CD4-positive, alpha-beta T cell (primary cell): ENCODE measurements around the gene STX10. TPM values are rescaled to one million over a fixed set of nuclear protein-coding genes. Genes with fewer than 3 reads are reported as not detected.

Experiments
- ATAC-seq: fragments of 200-7000 bp; cut with Tn5 transposase; one replicate; pipeline ENCODE4 v1.10.0; 2022; ENCODE audit warnings: mild to moderate bottlenecking; ENCODE audit not compliant: poor library complexity
- CTCF ChIA-PET: fragments of 350-600 bp; sonication (Branson Sonifier 250); formaldehyde crosslinking; loops from one replicate; lab custom pipeline; 2021; ENCODE audit warnings: antibody characterized with exemption, inconsistent platforms; lab: Charles Lee
- POLR2A ChIA-PET: fragments of 350-600 bp; sonication (Branson Sonifier 250); formaldehyde crosslinking; loops from one replicate; lab custom pipeline; 2021; ENCODE audit warnings: antibody characterized with exemption, inconsistent platforms; lab: Charles Lee
- DNase-seq, 14 experiments: peaks; one replicate each; pipeline ENCODE4 v3.0.0-alpha.2; 2013 to 2020; ENCODE audit warnings: mixed read lengths in 2 of 14
- H3K27ac ChIP-seq, 2 donors: one replicate each; pipeline versions ENCODE4 v1.5.1 to v1.7.0; 2013; ENCODE audit warnings: low read length in 2 of 2, low read depth in 1 of 2, mild to moderate bottlenecking in 1 of 2
- H3K27me3 ChIP-seq, 2 experiments: 1 replicate in 1 of 2; 2 replicates in 1 of 2; pipeline versions ENCODE4 v1.6.1 to v1.7.0; 2013; ENCODE audit warnings: low read length in 2 of 2, control low read depth in 1 of 2, mild to moderate bottlenecking in 1 of 2, moderate library complexity in 1 of 2; ENCODE audit not compliant: insufficient read depth in 2 of 2, control insufficient read depth in 1 of 2
- H3K36me3 ChIP-seq: one replicate; pipeline ENCODE4 v1.6.1; 2013; ENCODE audit warnings: low read length, control low read depth; ENCODE audit not compliant: insufficient read depth
- H3K4me1 ChIP-seq: one replicate; pipeline ENCODE4 v1.6.1; 2013; ENCODE audit warnings: low read length, control low read depth; ENCODE audit not compliant: insufficient read depth
- H3K4me3 ChIP-seq: one replicate; pipeline ENCODE4 v1.5.1; 2013; ENCODE audit warnings: mild to moderate bottlenecking, low read length, moderate library complexity
- H3K9me3 ChIP-seq, 2 experiments: 1 replicate in 1 of 2; 2 replicates in 1 of 2; pipeline versions ENCODE4 v1.6.1 to v1.7.0; 2013; ENCODE audit warnings: low read length in 2 of 2, mild to moderate bottlenecking in 2 of 2, control low read depth in 1 of 2, moderate library complexity in 1 of 2; ENCODE audit not compliant: control insufficient read depth in 1 of 2, insufficient read depth in 1 of 2
- H3K27ac Mint-ChIP-seq: one replicate; pipeline ENCODE4 v1.8.0; 2020; ENCODE audit warnings: mixed read lengths
- H3K27me3 Mint-ChIP-seq: one replicate; pipeline ENCODE4 v1.8.0; 2021; ENCODE audit warnings: mixed read lengths
- H3K36me3 Mint-ChIP-seq: one replicate; pipeline ENCODE4 v1.8.0; 2021; ENCODE audit warnings: low read depth, mixed read lengths
- H3K4me1 Mint-ChIP-seq: one replicate; pipeline ENCODE4 v1.8.0; 2021; ENCODE audit warnings: low read depth, mixed read lengths
- H3K4me3 Mint-ChIP-seq: one replicate; pipeline ENCODE4 v1.8.0; 2020; ENCODE audit warnings: mild to moderate bottlenecking, mixed read lengths
- H3K9me3 Mint-ChIP-seq: one replicate; pipeline ENCODE4 v1.8.0; 2020; ENCODE audit warnings: mixed read lengths
- intact Hi-C, 2 experiments: fragments of 100-400 bp; cut with DNase I in 1 of 2; cut with micrococcal nuclease in 1 of 2; formaldehyde crosslinking; loops; one replicate each; pipeline versions ENCODE4 v1.15.1 to v1.9.0; 2023 to 2025; cut with DNase I, micrococcal nuclease
- total RNA-seq, 174 experiments: library from RNA in 2 of 174; stranded (reverse) in 2 of 174; gene quantifications; one replicate each; pipeline ENCODE4 v1.2.3 and lab custom pipeline; 2021 to 2026
- TF ChIP-seq, protein P1 (sequence below): fragments of 200-600 bp; IDR thresholded peaks from one replicate; pipeline ENCODE4 v1.8.0; 2022; ENCODE audit warnings: antibody characterized with exemption, mild to moderate bottlenecking

The STX10 gene
- total RNA-seq, 2 experiments from 2014 or later = 40.9 to 43.9 TPM

DNA sequence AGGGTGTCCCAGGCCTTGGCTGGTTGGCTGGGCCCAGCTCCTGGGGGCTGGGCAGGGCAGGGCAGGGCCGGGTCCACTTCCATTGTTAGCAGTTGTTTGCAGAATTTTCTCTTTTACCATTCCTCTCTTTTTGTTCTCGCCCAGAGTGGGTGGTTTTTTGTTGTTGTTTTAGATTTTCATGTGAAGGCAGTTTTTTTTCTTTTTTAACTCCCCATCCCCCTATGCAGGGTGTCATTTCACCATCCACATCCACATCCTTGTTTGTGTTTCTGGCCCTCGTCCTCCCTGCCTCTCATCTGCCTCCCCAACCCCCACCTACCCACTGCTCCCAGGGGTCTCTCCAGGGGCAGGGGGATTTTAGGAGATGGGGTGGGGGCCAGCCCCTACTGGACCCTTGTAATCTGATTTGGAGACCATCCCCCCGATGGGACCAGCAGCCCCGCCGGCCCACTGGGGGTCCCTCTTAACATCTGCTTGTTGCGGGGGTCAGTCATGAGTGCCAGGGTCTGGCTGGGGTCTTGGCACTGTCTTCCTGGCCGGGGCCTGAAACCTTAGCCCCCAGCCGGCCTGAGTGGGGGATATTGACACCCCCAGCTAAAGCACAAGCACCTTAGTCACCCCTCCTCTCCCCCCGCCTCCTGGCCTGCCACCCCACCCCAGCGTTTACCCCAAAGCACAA lies 10.4 kb downstream of the STX10 start:
- Histone ChIP-seq H3K27ac (no peak overlapping the region), H3K9me3 (no peaks in the 10 kb centered on the region), H3K4me3 (no peak overlapping the region), H3K36me3 (peaks cover 50% of the 10 kb centered on the region), H3K27me3 (no peaks in the 10 kb centered on the region), H3K4me1 (no peaks in the 10 kb centered on the region)
- ChIA-PET POLR2A (no interaction called here), CTCF (no interaction called here)
- H3K4me1 Mint-ChIP-seq = no peaks in the 10 kb centered on the region
- intact Hi-C loops = no loop called here
- ATAC-seq (no peak), DNase-seq (no peak)
- H3K9me3 Mint-ChIP-seq = no peaks in the 10 kb centered on the region
- H3K27ac Mint-ChIP-seq = no peak overlapping the region
- TF ChIP-seq, protein P1, sequence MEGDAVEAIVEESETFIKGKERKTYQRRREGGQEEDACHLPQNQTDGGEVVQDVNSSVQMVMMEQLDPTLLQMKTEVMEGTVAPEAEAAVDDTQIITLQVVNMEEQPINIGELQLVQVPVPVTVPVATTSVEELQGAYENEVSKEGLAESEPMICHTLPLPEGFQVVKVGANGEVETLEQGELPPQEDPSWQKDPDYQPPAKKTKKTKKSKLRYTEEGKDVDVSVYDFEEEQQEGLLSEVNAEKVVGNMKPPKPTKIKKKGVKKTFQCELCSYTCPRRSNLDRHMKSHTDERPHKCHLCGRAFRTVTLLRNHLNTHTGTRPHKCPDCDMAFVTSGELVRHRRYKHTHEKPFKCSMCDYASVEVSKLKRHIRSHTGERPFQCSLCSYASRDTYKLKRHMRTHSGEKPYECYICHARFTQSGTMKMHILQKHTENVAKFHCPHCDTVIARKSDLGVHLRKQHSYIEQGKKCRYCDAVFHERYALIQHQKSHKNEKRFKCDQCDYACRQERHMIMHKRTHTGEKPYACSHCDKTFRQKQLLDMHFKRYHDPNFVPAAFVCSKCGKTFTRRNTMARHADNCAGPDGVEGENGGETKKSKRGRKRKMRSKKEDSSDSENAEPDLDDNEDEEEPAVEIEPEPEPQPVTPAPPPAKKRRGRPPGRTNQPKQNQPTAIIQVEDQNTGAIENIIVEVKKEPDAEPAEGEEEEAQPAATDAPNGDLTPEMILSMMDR = no peak
- H3K27me3 Mint-ChIP-seq = no peaks in the 10 kb centered on the region
- H3K4me3 Mint-ChIP-seq = no peak overlapping the region
- peaks cover 27% of the 10 kb centered on the region for H3K36me3 Mint-ChIP-seq

DNA sequence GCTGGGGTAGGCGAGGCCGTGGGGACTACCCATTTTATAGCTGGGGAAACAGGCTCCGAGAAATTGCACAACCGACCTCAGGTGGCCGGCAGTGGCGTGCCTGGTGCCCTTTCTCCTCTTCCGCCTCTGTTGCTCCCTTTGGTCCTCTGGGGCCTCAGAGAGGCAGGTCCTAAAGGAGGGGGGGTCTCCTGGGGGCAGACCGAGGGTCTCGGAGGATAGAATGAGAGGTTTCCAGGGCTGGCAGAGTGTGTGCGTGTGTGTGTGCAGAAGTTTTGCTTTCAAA lies 11.3 kb downstream of the STX10 start:
- POLR2A ChIA-PET = no interaction called here
- DNase-seq (no peak), ATAC-seq (no peak)
- TF ChIP-seq, protein P1 = no peak
- CTCF ChIA-PET = no interaction called here
- intact Hi-C loops = no loop called here
- Mint-ChIP-seq H3K4me1 (no peaks in the 10 kb centered on the region), H3K27me3 (no peaks in the 10 kb centered on the region), H3K36me3 (peaks cover 27% of the 10 kb centered on the region), H3K9me3 (no peaks in the 10 kb centered on the region), H3K4me3 (no peak overlapping the region), H3K27ac (no peak overlapping the region)
- Histone ChIP-seq H3K4me1 (no peaks in the 10 kb centered on the region), H3K36me3 (peaks cover 42% of the 10 kb centered on the region), H3K27me3 (no peaks in the 10 kb centered on the region), H3K9me3 (no peaks in the 10 kb centered on the region), H3K27ac (no peak overlapping the region), H3K4me3 (no peak overlapping the region)

DNA sequence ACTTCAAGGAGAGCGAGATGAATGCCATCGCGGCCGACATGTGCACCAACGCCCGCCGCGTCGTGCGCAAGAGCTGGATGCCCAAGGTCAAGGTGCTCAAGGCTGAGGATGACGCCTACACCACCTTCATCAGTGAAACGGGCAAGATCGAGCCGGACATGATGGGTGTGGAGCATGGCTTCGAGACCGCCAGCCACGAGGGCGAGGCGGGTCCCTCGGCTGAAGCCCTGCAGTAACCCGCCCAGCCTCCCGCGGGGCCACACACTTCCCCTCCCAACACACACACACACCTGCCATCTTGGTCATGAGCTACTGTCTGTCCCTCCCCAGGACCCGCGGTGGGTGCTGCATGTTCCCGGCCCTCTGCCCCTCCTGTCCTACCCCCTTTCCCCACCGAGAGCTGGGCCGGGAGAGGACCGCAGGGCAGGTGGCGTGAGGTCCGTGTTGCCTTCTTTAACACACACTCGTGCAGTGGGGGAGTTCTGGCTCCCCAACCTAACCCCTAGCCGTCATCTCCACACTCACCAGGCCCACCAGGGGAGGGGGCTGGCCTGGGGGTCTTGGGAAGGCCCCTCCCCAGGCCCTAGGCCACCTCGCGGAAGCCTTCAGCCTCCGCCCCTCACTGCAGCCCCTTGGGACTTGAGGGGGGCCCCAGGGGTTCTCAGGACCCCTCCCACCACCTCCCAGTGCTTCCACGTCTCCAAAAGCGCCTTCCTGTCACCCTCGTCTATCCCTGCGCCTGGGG lies 11.8 kb downstream of the STX10 start:
- H3K9me3 Mint-ChIP-seq = no peaks in the 10 kb centered on the region
- TF ChIP-seq, protein P1 = no peak
- peaks cover 4% of the 10 kb centered on the region for H3K4me1 Mint-ChIP-seq
- H3K27me3 Mint-ChIP-seq = no peaks in the 10 kb centered on the region
- H3K27ac Mint-ChIP-seq = no peak overlapping the region
- Histone ChIP-seq H3K4me3 (no peak overlapping the region), H3K36me3 (peaks cover 42% of the 10 kb centered on the region), H3K27ac (no peak overlapping the region), H3K4me1 (peaks cover 2% of the 10 kb centered on the region), H3K9me3 (no peaks in the 10 kb centered on the region), H3K27me3 (no peaks in the 10 kb centered on the region)
- DNase-seq (no peak), ATAC-seq (no peak)
- ChIA-PET CTCF (no interaction called here), POLR2A (no interaction called here)
- H3K36me3 Mint-ChIP-seq = peaks cover 27% of the 10 kb centered on the region
- intact Hi-C loops = no loop called here
- no peak overlapping the region for H3K4me3 Mint-ChIP-seq
